ENCODE data around the gene ANO7. TPM values are rescaled to one million over a fixed set of nuclear protein-coding genes. Genes with fewer than 3 reads are reported as not detected.

The ANO7 gene
- total RNA-seq, 1 donor from 2014 or later: 0.79 TPM

Other genes with a start within 250 kb of the ANO7 start
- 9.7 TPM for gene SNED1, start 190.1 kb upstream of the ANO7 start, total RNA-seq
- gene MTERF4, start 86.4 kb upstream of the ANO7 start, total RNA-seq: 37.8 TPM
- gene PASK, start 39.2 kb upstream of the ANO7 start, total RNA-seq: 6.9 TPM
- 31.3 TPM for gene PPP1R7, start 38.2 kb upstream of the ANO7 start, total RNA-seq
- 504 TPM for gene HDLBP, start 127.0 kb downstream of the ANO7 start, total RNA-seq
- 354 TPM for gene SEPTIN2, start 127.2 kb downstream of the ANO7 start, total RNA-seq
- gene FARP2, start 167.6 kb downstream of the ANO7 start, total RNA-seq: 52.6 TPM